ENCODE results near the gene ZNF710.

DNA sequence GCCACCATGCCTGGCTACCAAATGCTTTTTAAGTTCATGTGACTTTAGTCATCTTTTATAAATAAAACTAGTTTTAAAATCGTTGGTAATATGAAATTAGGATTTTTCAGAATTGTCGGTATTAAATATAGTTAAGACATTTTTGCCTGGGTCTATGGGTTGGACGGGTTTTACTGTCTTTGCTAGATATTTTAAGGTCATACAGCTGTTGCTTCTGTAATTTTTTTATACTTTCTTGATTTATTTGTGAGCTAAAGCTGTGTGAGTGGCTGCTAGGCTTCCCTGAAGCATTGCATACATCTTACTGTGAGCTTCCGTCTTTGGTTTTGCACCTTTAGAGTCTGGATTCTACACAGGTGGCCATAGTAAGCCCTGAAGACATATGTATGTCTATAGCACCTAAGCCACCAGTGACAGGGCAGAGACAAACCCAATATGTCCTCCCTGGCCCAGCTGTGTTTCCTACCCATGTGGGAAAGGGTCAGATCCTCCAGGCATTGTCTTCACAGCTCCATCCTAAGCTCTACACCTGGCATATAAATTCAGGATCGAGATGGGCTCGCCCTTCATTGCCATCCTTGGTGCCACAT, 16.6 kb upstream of the ZNF710 start:
- TF ChIP-seq, protein P1, sequence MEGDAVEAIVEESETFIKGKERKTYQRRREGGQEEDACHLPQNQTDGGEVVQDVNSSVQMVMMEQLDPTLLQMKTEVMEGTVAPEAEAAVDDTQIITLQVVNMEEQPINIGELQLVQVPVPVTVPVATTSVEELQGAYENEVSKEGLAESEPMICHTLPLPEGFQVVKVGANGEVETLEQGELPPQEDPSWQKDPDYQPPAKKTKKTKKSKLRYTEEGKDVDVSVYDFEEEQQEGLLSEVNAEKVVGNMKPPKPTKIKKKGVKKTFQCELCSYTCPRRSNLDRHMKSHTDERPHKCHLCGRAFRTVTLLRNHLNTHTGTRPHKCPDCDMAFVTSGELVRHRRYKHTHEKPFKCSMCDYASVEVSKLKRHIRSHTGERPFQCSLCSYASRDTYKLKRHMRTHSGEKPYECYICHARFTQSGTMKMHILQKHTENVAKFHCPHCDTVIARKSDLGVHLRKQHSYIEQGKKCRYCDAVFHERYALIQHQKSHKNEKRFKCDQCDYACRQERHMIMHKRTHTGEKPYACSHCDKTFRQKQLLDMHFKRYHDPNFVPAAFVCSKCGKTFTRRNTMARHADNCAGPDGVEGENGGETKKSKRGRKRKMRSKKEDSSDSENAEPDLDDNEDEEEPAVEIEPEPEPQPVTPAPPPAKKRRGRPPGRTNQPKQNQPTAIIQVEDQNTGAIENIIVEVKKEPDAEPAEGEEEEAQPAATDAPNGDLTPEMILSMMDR (IDR thresholded peaks at IDR 0.05; ENCODE audit: insufficient read depth, low read depth, low read length), result no peak
- TF ChIP-seq EZH2 (IDR thresholded peaks at IDR 0.05; ENCODE audit: insufficient read depth, low read length), result no peak
